ENCODE results near the gene FAM124B. TPM values are rescaled to one million over a fixed set of nuclear protein-coding genes. Genes with fewer than 3 reads are reported as not detected.
"Not testable (repeated sequence)": the region's sequence is repeated elsewhere in the genome, so short reads cannot be mapped to it uniquely, and the experiment has no call there.

FAM124B gene
- total and polyA plus RNA-seq, 2 of the 8 experiments (the other 6 are each of a cell fraction or from before 2014, with no cell fraction given): 2.1 to 2.6 TPM

DNA sequence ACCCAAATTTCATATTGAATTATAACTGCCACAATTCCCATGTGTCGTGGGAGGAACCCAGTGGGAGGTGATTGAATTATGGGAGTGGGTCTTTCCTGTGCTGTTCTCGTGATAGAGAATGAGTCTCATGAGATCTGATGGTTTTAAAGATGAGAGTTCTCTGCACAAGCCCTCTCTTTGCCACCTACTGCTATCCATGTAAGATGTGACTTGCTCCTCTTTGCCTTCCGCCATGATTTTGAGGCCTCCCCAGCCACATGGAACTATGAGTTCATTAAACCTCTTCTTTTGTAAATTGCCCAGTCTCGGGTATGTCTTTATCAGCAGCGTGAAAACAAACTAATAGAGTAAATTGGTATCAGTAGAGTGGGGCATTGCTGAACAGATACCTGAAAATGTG, 4.8 kb downstream of the FAM124B start:
- H4K8ac ChIP-seq (ENCODE audit: extremely low read depth, insufficient read depth, low read length); H2BK15ac ChIP-seq (ENCODE audit: low read length); H4K91ac ChIP-seq (replicated peaks; ENCODE audit: insufficient read length, low read length); H3K4me2 ChIP-seq (ENCODE audit: insufficient read depth in 1 of 2, low read depth in 2 of 2, low read length in 2 of 2); H3K23me2 ChIP-seq (ENCODE audit: low read depth, low read length); FAIRE-seq; H3K36me3 ChIP-seq (ENCODE audit: control insufficient read depth in 2 of 4, insufficient read depth in 4 of 4, low read length in 3 of 4); H2AFZ ChIP-seq (ENCODE audit: low read length); H4K5ac ChIP-seq (ENCODE audit: insufficient read length, low read depth, low read length); H3K4me3 ChIP-seq (ENCODE audit: extremely low read depth in 1 of 4, insufficient read depth in 2 of 4, low read depth in 3 of 4, low read length in 4 of 4); H3K23ac ChIP-seq (ENCODE audit: insufficient read length); H3K4ac ChIP-seq (replicated peaks; ENCODE audit: insufficient read length, low read depth, low read length); H3K56ac ChIP-seq (replicated peaks; ENCODE audit: insufficient read length, low read depth, low read length); H4K20me1 ChIP-seq (replicated peaks in 1 of 2; ENCODE audit: control insufficient read depth in 1 of 2, insufficient read depth in 2 of 2, low read length in 2 of 2); H2BK5ac ChIP-seq (ENCODE audit: low read depth, low read length); H2BK12ac ChIP-seq (ENCODE audit: low read depth, low read length); H3K4me1 ChIP-seq (replicated peaks in 1 of 4; ENCODE audit: control insufficient read depth in 3 of 4, insufficient read depth in 4 of 4, low read length in 3 of 4); H2BK120ac ChIP-seq (replicated peaks; ENCODE audit: low read depth, low read length); H3K27me3 ChIP-seq (replicated peaks in 1 of 4; ENCODE audit: control insufficient read depth in 3 of 4, extremely low read depth in 1 of 4, insufficient read depth in 3 of 4, low read length in 3 of 4); H2BK20ac ChIP-seq (ENCODE audit: low read length); H2AK5ac ChIP-seq (ENCODE audit: low read depth, low read length); H3K14ac ChIP-seq (ENCODE audit: insufficient read length); H3K27ac ChIP-seq (ENCODE audit: low read depth, low read length); H3K9ac ChIP-seq (replicated peaks in 1 of 4; ENCODE audit: extremely low read depth in 1 of 4, low read depth in 3 of 4, low read length in 3 of 4); DNase-seq (ENCODE audit: low read depth in 1 of 2, low spot score in 2 of 2); POLR2A ChIA-PET (ENCODE audit: partially characterized antibody); H3K9me3 ChIP-seq (ENCODE audit: insufficient read depth in 2 of 2, low read depth in 1 of 2, low read length in 1 of 2); H3K79me1 ChIP-seq (ENCODE audit: low read depth, low read length); H3K79me2 ChIP-seq (ENCODE audit: control insufficient read depth in 1 of 2, insufficient read depth in 2 of 2, low read length in 2 of 2); H3K18ac ChIP-seq (ENCODE audit: extremely low read depth, low read length): not testable (repeated sequence)
- CTCF ChIA-PET (ENCODE audit: partially characterized antibody): interaction anchor here (1.5 to 1.7 kb wide), 2 partner anchors 10 to 52 kb away, joined by 3 to 4 read pairs; no protein-coding TSS in a partner anchor
- 80% methylated on average over 5 of the region's 5 CpGs; no CpG with 5 or more reads in 1 of the 2 experiments for WGBS, 2 experiments (ENCODE audit: extremely low coverage in 1 of 2, insufficient coverage in 1 of 2, insufficient read length in 1 of 2, insufficient replicate concordance in 2 of 2, low coverage in 1 of 2, low lambda C conversion rate in 2 of 2, missing lambda C conversion rate in 1 of 2)

Data from H1 (cell line).